HG03469 (cell line): Measurements from ENCODE around the gene QARS1.

Experiments
- ATAC-seq: cut with Tn5 transposase; IDR thresholded peaks from one replicate; pipeline ENCODE4 v1.9.1; 2021; ENCODE audit warnings: mild to moderate bottlenecking, moderate library complexity, moderate number of reproducible peaks; ENCODE audit not compliant: unreplicated experiment

QARS1 gene

GRCh38 chr3:49120438-49121131 is 16.0 kb upstream of the QARS1 start, which contains the start of gene USP19:
TSS of gene USP19 (minus strand) at chr3:49120823. CDS start at chr3:49119145, 1,678 bp downstream.
- peak; percentile 66 for ATAC-seq

GRCh38 chr3:49120096-49120437 is 15.5 kb upstream of the QARS1 start:
- no peak for ATAC-seq

GRCh38 chr3:49119439-49119838 is 14.9 kb upstream of the QARS1 start:
- ATAC-seq = no peak

GRCh38 chr3:49119036-49119435 is 14.5 kb upstream of the QARS1 start:
- no peak for ATAC-seq

GRCh38 chr3:49112262-49112661 is 7.7 kb upstream of the QARS1 start:
- no peak for ATAC-seq

GRCh38 chr3:49111347-49111746 is 6.8 kb upstream of the QARS1 start:
- no peak for ATAC-seq

GRCh38 chr3:49110780-49111179 is 6.2 kb upstream of the QARS1 start:
- ATAC-seq = no peak

GRCh38 chr3:49108346-49108745 is 3.8 kb upstream of the QARS1 start:
- no peak for ATAC-seq

GRCh38 chr3:49104052-49104426 is 518 bp downstream of the QARS1 start:
- ATAC-seq = no peak

- ATAC-seq = no peak
Observed at GRCh38 chr3:49100046-49100615, 4.4 kb downstream of the QARS1 start.

GRCh38 chr3:49098910-49099630 is 5.5 kb downstream of the QARS1 start:
- no peak for ATAC-seq

GRCh38 chr3:49098429-49098828 is 6.1 kb downstream of the QARS1 start:
- no peak for ATAC-seq

- peak; percentile 56 for ATAC-seq
Observed at GRCh38 chr3:49093853-49094767, 10.4 kb downstream of the QARS1 start, which contains the start of gene QRICH1. TSS of gene QRICH1 (minus strand) at chr3:49094071. CDS start at chr3:49077017, 17,054 bp downstream.

- ATAC-seq = peak; percentile 15
Observed at GRCh38 chr3:49092938-49093852, 11.4 kb downstream of the QARS1 start.

- ATAC-seq = no peak
Observed at GRCh38 chr3:49081429-49081828, 23.1 kb downstream of the QARS1 start.

- no peak for ATAC-seq
Observed at GRCh38 chr3:49079270-49079669, 25.3 kb downstream of the QARS1 start.

GRCh38 chr3:49076646-49077045 is 27.9 kb downstream of the QARS1 start:
- ATAC-seq = no peak

GRCh38 chr3:49076116-49076515 is 28.4 kb downstream of the QARS1 start:
- no peak for ATAC-seq

- ATAC-seq = no peak
Observed at GRCh38 chr3:49058011-49058410, 46.5 kb downstream of the QARS1 start.

GRCh38 chr3:49057268-49057667 is 47.3 kb downstream of the QARS1 start:
- no peak for ATAC-seq
